Measurements from ENCODE around the gene TLE6. TPM values are rescaled to one million over a fixed set of nuclear protein-coding genes. Genes with fewer than 3 reads are reported as not detected.

TLE6 gene
- polyA plus RNA-seq, 3 donors, result not detected

- Histone ChIP-seq H3K4me3 (replicated peaks in 1 of 3; ENCODE audit: low read depth in 2 of 3, low read length in 3 of 3) (no peak overlapping the region), H3K9ac (ENCODE audit: insufficient read depth, low read length, poor library complexity, severe bottlenecking) (no peak overlapping the region), H3K36me3 (replicated peaks in 1 of 2; ENCODE audit: control insufficient read depth in 1 of 2, insufficient read depth in 2 of 2, low read length in 2 of 2) (no peaks in the 10 kb centered on the region), H2AFZ (ENCODE audit: insufficient read depth, low read depth, low read length, poor library complexity, severe bottlenecking) (no peak overlapping the region), H3K4me1 (ENCODE audit: control insufficient read depth in 1 of 2, insufficient read depth in 2 of 2, low read length in 2 of 2) (no peaks in the 10 kb centered on the region), H3K9me3 (replicated peaks in 1 of 2; ENCODE audit: control insufficient read depth in 1 of 2, insufficient read depth in 1 of 2, low read length in 2 of 2) (peaks cover 0 to 5% of the 10 kb centered on the region in 2 donors), H3K79me2 (ENCODE audit: insufficient read depth, low read length) (no peaks in the 10 kb centered on the region), H3K27me3 (ENCODE audit: control insufficient read depth in 2 of 2, insufficient read depth in 2 of 2, low read length in 2 of 2) (no peaks in the 10 kb centered on the region), H3K4me2 (replicated peaks; ENCODE audit: extremely low read depth, low read length, poor library complexity, severe bottlenecking) (no peak overlapping the region), H3K27ac (ENCODE audit: low read depth in 1 of 2, low read length in 2 of 2) (no peak overlapping the region), H4K20me1 (ENCODE audit: insufficient read depth, low read length) (no peaks in the 10 kb centered on the region)
- Mint-ChIP-seq H3K27ac (no peak overlapping the region), H3K4me1 (no peaks in the 10 kb centered on the region), H3K9me3 (peaks cover 0 to 10% (median 6%) of the 10 kb centered on the region in 7 donors), H3K36me3 (no peaks in the 10 kb centered on the region), H3K27me3 (ENCODE audit: low read depth in 3 of 3) (peaks cover 1 to 18% (median 9%) of the 10 kb centered on the region in 3 donors), H3K4me3 (no peak overlapping the region)
- DNase-seq, result no peak
- TF ChIP-seq CTCF (IDR thresholded peaks at IDR 0.05), result no peak
- intact Hi-C loops (cut with micrococcal nuclease), result no loop called here
- WGBS (ENCODE audit: insufficient coverage), result 100% methylated on average over 4 of the region's 7 CpGs
These were observed 25.7 kb downstream of the TLE6 start for GRCh38 chr19:3003046-3003445.

DNA sequence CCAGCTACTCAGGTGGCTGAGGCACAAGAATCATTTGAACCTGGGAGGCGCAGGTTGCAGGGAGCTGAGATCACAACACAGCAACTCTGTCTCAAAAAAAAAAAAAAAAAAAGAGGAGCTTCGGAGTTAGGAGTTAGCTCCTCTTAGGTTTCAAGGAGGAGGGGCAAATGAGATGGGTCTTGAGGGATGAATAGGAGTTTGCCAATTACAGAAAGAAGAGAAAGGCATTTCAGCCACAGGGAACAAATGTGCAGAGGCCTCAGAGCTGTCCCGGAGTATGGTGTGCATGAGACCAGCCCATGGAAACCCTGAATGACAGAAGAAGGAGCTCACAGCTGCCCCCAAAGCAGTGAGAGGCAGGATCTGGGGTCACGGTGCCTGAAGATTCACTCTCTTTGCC, 27.2 kb downstream of the TLE6 start:
- Mint-ChIP-seq H3K36me3 (no peaks in the 10 kb centered on the region), H3K4me3 (no peak overlapping the region)

More for the DNA sequence above, 27.2 kb downstream of the TLE6 start:
- no peak overlapping the region for H3K4me3 ChIP-seq (replicated peaks in 1 of 3; ENCODE audit: low read depth in 2 of 3, low read length in 3 of 3)
- no peak overlapping the region for H3K27ac Mint-ChIP-seq
- no peak overlapping the region for H3K27ac ChIP-seq (ENCODE audit: low read depth in 1 of 2, low read length in 2 of 2)
- peaks cover 1 to 18% (median 9%) of the 10 kb centered on the region in 3 donors for H3K27me3 Mint-ChIP-seq (ENCODE audit: low read depth in 3 of 3)
- no peaks in the 10 kb centered on the region for H3K27me3 ChIP-seq (ENCODE audit: control insufficient read depth in 2 of 2, insufficient read depth in 2 of 2, low read length in 2 of 2)
- no peak overlapping the region for H3K9ac ChIP-seq (ENCODE audit: insufficient read depth, low read length, poor library complexity, severe bottlenecking)
- DNase-seq, result no peak
- no peaks in the 10 kb centered on the region for H3K4me1 ChIP-seq (ENCODE audit: control insufficient read depth in 1 of 2, insufficient read depth in 2 of 2, low read length in 2 of 2)
- H3K9me3 ChIP-seq (replicated peaks in 1 of 2; ENCODE audit: control insufficient read depth in 1 of 2, insufficient read depth in 1 of 2, low read length in 2 of 2), result no peaks in the 10 kb centered on the region
- H2AFZ ChIP-seq (ENCODE audit: insufficient read depth, low read depth, low read length, poor library complexity, severe bottlenecking), result no peak overlapping the region
- no peak for TF ChIP-seq CTCF (IDR thresholded peaks at IDR 0.05)
- intact Hi-C loops (cut with micrococcal nuclease), result no loop called here
- H3K9me3 Mint-ChIP-seq, result peaks cover 0 to 6% (median 1%) of the 10 kb centered on the region in 7 donors
- no peaks in the 10 kb centered on the region for H4K20me1 ChIP-seq (ENCODE audit: insufficient read depth, low read length)
- no peaks in the 10 kb centered on the region for H3K79me2 ChIP-seq (ENCODE audit: insufficient read depth, low read length)
- no peak overlapping the region for H3K4me2 ChIP-seq (replicated peaks; ENCODE audit: extremely low read depth, low read length, poor library complexity, severe bottlenecking)
- H3K36me3 ChIP-seq (replicated peaks in 1 of 2; ENCODE audit: control insufficient read depth in 1 of 2, insufficient read depth in 2 of 2, low read length in 2 of 2), result no peaks in the 10 kb centered on the region
- 87% methylated on average over 2 of the region's 4 CpGs for WGBS (ENCODE audit: insufficient coverage)
- no peaks in the 10 kb centered on the region for H3K4me1 Mint-ChIP-seq
